Nephron (organoid): ENCODE measurements around the gene SLFN13.
"Not testable (repeated sequence)": the region's sequence is repeated elsewhere in the genome, so short reads cannot be mapped to it uniquely, and the experiment has no call there.

Source experiments
- H3K27ac Mint-ChIP-seq, 3 experiments: 2 replicates each; pipeline ENCODE4 v1.8.0; 2020; ENCODE audit warnings: mixed read lengths in 3 of 3, mild to moderate bottlenecking in 2 of 3, moderate library complexity in 1 of 3
- H3K27me3 Mint-ChIP-seq: 2 replicates; pipeline ENCODE4 v1.8.0; 2021; ENCODE audit warnings: low read depth, mild to moderate bottlenecking, moderate library complexity, mixed read lengths
- H3K36me3 Mint-ChIP-seq: 2 replicates; pipeline ENCODE4 v1.8.0; 2020; ENCODE audit warnings: low read depth, mixed read lengths
- H3K4me1 Mint-ChIP-seq: 2 replicates; pipeline ENCODE4 v1.8.0; 2020; ENCODE audit warnings: mixed read lengths
- H3K4me3 Mint-ChIP-seq, 3 experiments: 2 replicates each; pipeline ENCODE4 v1.8.0; 2020; ENCODE audit warnings: mild to moderate bottlenecking in 3 of 3, mixed read lengths in 3 of 3, moderate library complexity in 2 of 3
- H3K9me3 Mint-ChIP-seq: 2 replicates; pipeline ENCODE4 v1.8.0; 2020; ENCODE audit warnings: mixed read lengths
- TF ChIP-seq, protein P1 (sequence below), 3 experiments: fragments of 200-600 bp; sonication (generic); IDR thresholded peaks; one replicate each; pipeline ENCODE4 v1.5.0; 2021; ENCODE audit warnings: antibody characterized with exemption in 3 of 3; ENCODE audit not compliant: unreplicated experiment in 3 of 3

SLFN13 gene

DNA sequence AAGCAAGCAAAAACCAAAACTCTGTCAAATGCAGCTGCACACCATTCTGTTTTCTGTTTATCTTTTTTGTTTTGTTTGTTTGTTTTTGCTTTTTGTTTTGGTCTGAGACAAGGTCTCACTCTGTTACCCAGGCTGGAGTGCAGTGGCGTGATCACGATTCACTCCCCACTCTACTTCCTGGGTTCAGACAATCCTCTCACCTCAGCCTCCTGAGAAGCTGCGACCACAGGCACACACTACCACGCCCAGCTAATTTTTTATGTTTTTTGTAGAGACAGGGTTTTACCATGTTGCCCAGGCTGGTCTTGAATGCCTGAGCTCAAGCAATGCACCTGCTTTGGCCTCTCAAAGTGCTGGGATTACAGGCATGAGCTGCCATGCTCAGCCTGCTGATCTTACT lies 19.3 kb upstream of the SLFN13 start:
- Mint-ChIP-seq H3K27ac (no peak overlapping the region), H3K4me3 (no peak overlapping the region), H3K4me1 (no peaks in the 10 kb centered on the region), H3K27me3 (peaks cover 67% of the 10 kb centered on the region), H3K9me3 (peaks cover 5% of the 10 kb centered on the region), H3K36me3 (no peaks in the 10 kb centered on the region)
- TF ChIP-seq, protein P1, sequence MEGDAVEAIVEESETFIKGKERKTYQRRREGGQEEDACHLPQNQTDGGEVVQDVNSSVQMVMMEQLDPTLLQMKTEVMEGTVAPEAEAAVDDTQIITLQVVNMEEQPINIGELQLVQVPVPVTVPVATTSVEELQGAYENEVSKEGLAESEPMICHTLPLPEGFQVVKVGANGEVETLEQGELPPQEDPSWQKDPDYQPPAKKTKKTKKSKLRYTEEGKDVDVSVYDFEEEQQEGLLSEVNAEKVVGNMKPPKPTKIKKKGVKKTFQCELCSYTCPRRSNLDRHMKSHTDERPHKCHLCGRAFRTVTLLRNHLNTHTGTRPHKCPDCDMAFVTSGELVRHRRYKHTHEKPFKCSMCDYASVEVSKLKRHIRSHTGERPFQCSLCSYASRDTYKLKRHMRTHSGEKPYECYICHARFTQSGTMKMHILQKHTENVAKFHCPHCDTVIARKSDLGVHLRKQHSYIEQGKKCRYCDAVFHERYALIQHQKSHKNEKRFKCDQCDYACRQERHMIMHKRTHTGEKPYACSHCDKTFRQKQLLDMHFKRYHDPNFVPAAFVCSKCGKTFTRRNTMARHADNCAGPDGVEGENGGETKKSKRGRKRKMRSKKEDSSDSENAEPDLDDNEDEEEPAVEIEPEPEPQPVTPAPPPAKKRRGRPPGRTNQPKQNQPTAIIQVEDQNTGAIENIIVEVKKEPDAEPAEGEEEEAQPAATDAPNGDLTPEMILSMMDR (IDR thresholded peaks at IDR 0.05; ENCODE audit: unreplicated experiment in 3 of 3), result no peak

DNA sequence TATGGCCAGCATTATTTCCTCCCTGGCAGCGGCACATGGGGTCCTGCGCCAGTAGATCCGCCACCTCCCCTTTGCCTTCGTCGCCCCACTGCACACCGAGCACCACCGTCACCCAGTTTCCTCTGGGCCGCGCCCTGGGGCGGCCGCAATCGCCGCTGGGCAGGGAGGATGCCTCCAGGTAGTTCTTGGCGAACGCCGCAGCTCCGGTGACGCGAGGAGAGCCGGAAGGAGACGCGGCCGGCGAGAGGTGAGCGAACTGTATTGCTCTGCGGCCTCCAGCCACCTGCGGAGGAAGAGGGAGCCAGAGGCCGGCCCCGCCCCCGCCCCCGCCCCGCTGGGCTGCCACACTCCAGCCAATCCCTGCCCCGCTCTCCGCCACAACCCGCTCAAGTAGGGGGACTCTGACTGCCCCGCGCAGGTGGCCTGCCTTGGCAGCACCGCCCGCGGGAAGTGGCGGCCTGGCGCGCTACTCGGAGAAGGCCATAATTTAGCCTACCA lies 11.8 kb upstream of the SLFN13 start:
- H3K27me3 Mint-ChIP-seq, result peaks cover 87% of the 10 kb centered on the region
- peaks cover 11% of the 10 kb centered on the region for H3K9me3 Mint-ChIP-seq

DNA sequence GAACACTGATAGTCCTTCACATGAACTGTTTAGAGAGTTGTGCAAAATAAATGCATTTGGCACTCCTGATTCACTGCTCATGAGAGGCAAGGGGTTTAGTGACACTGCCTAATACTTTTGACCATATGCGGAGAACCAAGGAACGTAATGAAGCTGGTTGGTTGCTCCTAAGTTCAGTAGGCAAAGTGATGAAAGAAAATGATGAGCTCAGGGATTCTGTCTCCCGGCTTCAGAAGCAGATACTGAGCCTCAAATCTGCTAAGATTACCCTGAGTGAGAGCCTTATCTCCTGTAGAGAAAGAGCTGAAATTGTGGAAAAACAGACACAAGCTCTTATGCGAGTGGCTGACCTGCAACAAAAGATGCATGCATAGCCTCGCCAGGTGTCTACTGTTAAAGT lies 5.5 kb upstream of the SLFN13 start:
- not testable (repeated sequence) for H3K4me3 Mint-ChIP-seq, H3K9me3 Mint-ChIP-seq, H3K27ac Mint-ChIP-seq, H3K36me3 Mint-ChIP-seq, H3K4me1 Mint-ChIP-seq
- peaks cover 95% of the 10 kb centered on the region for H3K27me3 Mint-ChIP-seq

More for the DNA sequence above, 11.8 kb upstream of the SLFN13 start:
- Mint-ChIP-seq H3K4me3 (peak overlapping the region in 2 of 3 experiments; percentile 51 to 70), H3K36me3 (no peaks in the 10 kb centered on the region), H3K27ac (no peak overlapping the region), H3K4me1 (peaks cover 4% of the 10 kb centered on the region)
- TF ChIP-seq, protein P1 (IDR thresholded peaks at IDR 0.05; ENCODE audit: unreplicated experiment in 3 of 3), result no peak

DNA sequence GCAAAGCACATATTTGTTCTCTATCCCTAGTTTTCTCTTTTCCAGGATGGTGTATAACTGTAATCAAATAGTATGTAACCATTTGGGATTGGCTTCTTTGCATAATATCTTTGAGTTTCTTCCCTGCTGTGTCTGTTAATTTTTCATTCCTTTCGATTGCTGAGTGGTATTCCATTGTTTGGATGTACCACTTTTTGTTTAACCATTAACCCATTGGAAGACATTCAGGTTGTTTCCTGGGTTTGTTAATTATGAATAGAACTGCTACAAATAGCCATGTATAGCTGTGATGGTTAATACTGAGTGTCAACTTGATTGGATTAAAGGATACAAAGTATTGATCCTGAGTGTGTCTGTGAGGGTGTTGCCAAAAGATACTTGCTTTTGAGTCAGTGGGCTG lies 4.6 kb upstream of the SLFN13 start:
- peaks cover 3% of the 10 kb centered on the region for H3K9me3 Mint-ChIP-seq
- no peaks in the 10 kb centered on the region for H3K36me3 Mint-ChIP-seq
- no peak overlapping the region for H3K27ac Mint-ChIP-seq
- no peak overlapping the region for H3K4me3 Mint-ChIP-seq
- H3K27me3 Mint-ChIP-seq, result peaks cover 95% of the 10 kb centered on the region
- TF ChIP-seq, protein P1 (IDR thresholded peaks at IDR 0.05; ENCODE audit: unreplicated experiment in 3 of 3), result no peak
- H3K4me1 Mint-ChIP-seq, result no peaks in the 10 kb centered on the region

DNA sequence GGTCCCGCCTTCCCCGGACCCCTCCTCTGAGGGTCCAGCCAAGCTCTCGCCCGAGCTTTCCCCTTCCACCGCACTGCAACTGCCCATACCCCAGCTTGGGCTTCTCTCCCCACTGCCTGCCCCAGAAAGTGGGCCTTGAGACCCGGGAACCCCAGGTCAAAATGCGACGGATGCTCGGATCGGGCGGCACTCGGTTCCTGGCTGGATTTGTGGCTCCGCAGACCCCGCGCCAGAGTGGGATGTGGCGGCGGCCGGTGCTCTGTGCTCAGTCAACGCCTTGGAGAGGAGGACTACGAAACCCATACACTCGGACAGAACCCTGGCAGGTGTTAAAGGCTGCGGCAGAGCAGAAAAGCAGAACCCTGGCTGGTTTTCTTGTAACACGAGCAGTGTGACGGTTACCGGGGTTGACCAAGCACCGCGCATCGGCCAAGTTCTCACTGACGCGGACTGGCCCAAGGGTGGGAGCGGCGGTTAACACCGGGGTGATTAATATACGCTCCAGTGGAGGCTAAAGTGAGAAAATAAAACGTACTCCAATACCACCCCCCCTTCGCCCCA lies 885 bp upstream of the SLFN13 start:
- peak overlapping the region; percentile 80 to 82 (median 82) for H3K4me3 Mint-ChIP-seq
- peaks cover 90% of the 10 kb centered on the region for H3K27me3 Mint-ChIP-seq
- peaks cover 3% of the 10 kb centered on the region for H3K9me3 Mint-ChIP-seq
- no peak overlapping the region for H3K27ac Mint-ChIP-seq
- TF ChIP-seq, protein P1 (IDR thresholded peaks at IDR 0.05; ENCODE audit: unreplicated experiment in 3 of 3), result no peak
- no peaks in the 10 kb centered on the region for H3K36me3 Mint-ChIP-seq
- no peaks in the 10 kb centered on the region for H3K4me1 Mint-ChIP-seq

DNA sequence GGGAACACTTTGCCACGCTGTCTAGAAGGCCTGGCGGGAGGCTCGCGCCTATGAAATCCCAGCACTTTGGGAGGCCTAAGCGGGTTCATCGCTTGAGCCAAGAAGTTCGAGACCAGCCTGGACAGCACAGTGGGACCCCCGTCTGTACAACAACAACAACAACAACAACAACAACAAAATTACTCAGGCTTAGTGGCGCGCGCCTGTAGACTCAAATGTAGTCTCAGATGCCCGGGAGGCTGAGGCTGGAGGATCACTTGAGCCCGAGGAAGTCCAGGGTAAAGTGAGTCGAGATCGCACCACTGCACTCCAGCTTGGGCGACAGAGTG lies 297 bp upstream of the SLFN13 start:
- Mint-ChIP-seq H3K36me3 (no peaks in the 10 kb centered on the region), H3K27me3 (peaks cover 84% of the 10 kb centered on the region), H3K9me3 (peaks cover 3% of the 10 kb centered on the region), H3K27ac (peak overlapping the region in 1 of 3 experiments; percentile 42), H3K4me3 (peak overlapping the region; percentile 80 to 82 (median 82)), H3K4me1 (no peaks in the 10 kb centered on the region)
- TF ChIP-seq, protein P1 (IDR thresholded peaks at IDR 0.05; ENCODE audit: unreplicated experiment in 3 of 3), result no peak
